GM10847 (cell line): ENCODE results near the gene MYH3.

Experiments used
- POLR2A ChIP-seq: IDR thresholded peaks from 2 replicates; pipeline ENCODE4 v1.6.1; 2011; ENCODE audit not compliant: insufficient read length; ENCODE audit errors: extremely low read depth

The MYH3 gene

GRCh38 chr17:10624969-10625368 lies 32.1 kb downstream of the MYH3 start:
- TF ChIP-seq POLR2A: no peak

GRCh38 chr17:10623737-10624338 lies 33.3 kb downstream of the MYH3 start:
- TF ChIP-seq POLR2A: no peak

GRCh38 chr17:10622617-10623485 lies 34.3 kb downstream of the MYH3 start:
- no peak for TF ChIP-seq POLR2A

GRCh38 chr17:10621397-10621796 lies 35.7 kb downstream of the MYH3 start:
- no peak for TF ChIP-seq POLR2A

GRCh38 chr17:10620823-10621222 lies 36.3 kb downstream of the MYH3 start:
- TF ChIP-seq POLR2A: no peak

GRCh38 chr17:10618202-10618635 lies 38.9 kb downstream of the MYH3 start:
- TF ChIP-seq POLR2A: no peak

GRCh38 chr17:10617120-10617505 lies 40.0 kb downstream of the MYH3 start:
- TF ChIP-seq POLR2A: no peak

GRCh38 chr17:10616502-10617119 lies 40.5 kb downstream of the MYH3 start:
- no peak for TF ChIP-seq POLR2A

- TF ChIP-seq POLR2A: no peak
Measured at GRCh38 chr17:10614536-10615155, 42.5 kb downstream of the MYH3 start.

- TF ChIP-seq POLR2A: no peak
Measured at GRCh38 chr17:10613775-10614513, 43.2 kb downstream of the MYH3 start.

GRCh38 chr17:10612957-10613744 lies 44.0 kb downstream of the MYH3 start:
- no peak for TF ChIP-seq POLR2A

GRCh38 chr17:10610884-10611283 lies 46.2 kb downstream of the MYH3 start:
- TF ChIP-seq POLR2A: no peak

- TF ChIP-seq POLR2A: no peak
Measured at GRCh38 chr17:10608244-10608643, 48.9 kb downstream of the MYH3 start.

GRCh38 chr17:10606110-10606509 lies 51.0 kb downstream of the MYH3 start:
- TF ChIP-seq POLR2A: no peak
